HG02970 (cell line): Measurements from ENCODE around the gene CMBL.
"Not testable (repeated sequence)": the region's sequence is repeated elsewhere in the genome, so short reads cannot be mapped to it uniquely, and the experiment has no call there.

Experiments used
- ATAC-seq: cut with Tn5 transposase; IDR thresholded peaks from one replicate; pipeline ENCODE4 v1.9.1; 2021; ENCODE audit warnings: mild to moderate bottlenecking, moderate library complexity, moderate number of reproducible peaks; ENCODE audit not compliant: unreplicated experiment, low FRiP score

Gene CMBL

DNA sequence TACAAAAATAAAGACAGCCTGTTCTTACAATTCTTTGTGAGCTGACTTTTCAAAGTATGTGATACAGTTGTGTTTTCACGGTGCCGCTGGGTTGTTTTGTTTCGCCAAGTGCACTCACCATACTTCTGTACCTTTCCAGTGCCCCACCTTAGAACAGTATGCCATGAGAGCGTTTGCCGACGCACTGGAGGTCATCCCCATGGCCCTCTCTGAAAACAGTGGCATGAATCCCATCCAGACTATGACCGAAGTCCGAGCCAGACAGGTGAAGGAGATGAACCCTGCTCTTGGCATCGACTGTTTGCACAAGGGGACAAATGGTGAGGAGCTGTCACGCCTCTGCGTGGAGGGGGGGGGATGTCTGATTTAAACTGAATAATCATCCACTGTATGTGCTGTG, 44.7 kb downstream of the CMBL start:
- no peak for ATAC-seq

- ATAC-seq, result no peak
Measured at GRCh38 chr5:10262121-10262774, 45.5 kb downstream of the CMBL start.

- ATAC-seq, result no peak
Measured at GRCh38 chr5:10261065-10261464, 46.6 kb downstream of the CMBL start.

DNA sequence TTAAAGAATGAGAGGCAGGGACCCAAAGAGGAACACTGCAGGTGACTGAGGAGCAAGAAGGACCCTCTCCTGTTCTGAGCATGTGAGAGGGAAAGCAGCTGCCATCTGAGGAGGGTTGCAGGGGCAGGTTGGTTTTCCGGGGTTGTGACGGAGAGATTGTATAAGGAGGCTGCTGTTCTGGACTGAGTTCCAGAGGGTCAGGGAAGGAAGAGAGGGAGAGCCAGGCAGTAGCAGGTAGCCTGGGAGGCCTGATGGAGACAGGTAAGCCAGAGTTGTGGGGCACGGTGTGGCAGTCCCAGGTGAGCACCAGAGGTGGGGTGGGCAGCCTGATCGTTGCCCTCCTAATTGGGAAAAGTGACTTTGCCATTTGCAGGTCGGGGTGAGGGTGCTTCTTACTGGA, 47.8 kb downstream of the CMBL start:
- no peak for ATAC-seq

DNA sequence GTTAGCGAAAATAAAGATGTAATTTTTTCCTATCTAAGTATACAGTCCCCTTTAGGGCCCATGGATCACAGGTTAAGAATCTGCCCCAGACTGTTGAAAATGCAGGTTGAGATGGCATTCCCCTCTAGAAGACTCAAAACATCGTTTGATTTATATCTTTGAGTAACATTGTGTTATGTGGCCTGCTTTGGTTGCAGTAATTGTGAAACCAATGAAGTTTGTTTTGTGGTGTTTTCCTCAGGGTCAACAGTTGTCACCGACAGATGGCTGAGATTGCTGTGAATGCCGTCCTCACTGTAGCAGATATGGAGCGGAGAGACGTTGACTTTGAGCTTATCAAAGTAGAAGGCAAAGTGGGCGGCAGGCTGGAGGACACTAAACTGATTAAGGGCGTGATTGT, 49.8 kb downstream of the CMBL start:
- no peak for ATAC-seq

DNA sequence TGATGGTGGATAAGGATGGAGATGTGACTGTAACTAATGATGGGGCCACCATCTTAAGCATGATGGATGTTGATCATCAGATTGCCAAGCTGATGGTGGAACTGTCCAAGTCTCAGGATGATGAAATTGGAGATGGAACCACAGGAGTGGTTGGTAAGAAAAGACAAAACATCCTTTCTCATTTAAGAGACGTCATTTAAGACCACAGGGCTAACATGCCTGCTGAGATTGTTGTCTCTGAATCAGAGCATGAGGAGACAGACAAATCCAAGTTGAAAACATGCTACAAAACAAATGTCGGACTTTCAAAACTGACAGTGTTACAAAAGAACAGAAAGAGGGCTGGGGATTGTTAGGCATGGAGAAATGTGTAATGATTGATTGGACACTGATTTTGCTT, 53.0 kb downstream of the CMBL start:
- no peak for ATAC-seq

GRCh38 chr5:10253390-10253789, 54.3 kb downstream of the CMBL start:
- no peak for ATAC-seq

- no peak for ATAC-seq
Measured at GRCh38 chr5:10251405-10251804, 56.3 kb downstream of the CMBL start.

GRCh38 chr5:10250806-10251276, 56.9 kb downstream of the CMBL start:
- no peak for ATAC-seq

- ATAC-seq, result peak; percentile 85
Measured at GRCh38 chr5:10249948-10250805, 57.5 kb downstream of the CMBL start, which contains the start of gene CCT5. Gene CCT5, plus strand, starts transcription at chr5:10250280. Its CDS starts 61 bp downstream, at chr5:10250341.

DNA sequence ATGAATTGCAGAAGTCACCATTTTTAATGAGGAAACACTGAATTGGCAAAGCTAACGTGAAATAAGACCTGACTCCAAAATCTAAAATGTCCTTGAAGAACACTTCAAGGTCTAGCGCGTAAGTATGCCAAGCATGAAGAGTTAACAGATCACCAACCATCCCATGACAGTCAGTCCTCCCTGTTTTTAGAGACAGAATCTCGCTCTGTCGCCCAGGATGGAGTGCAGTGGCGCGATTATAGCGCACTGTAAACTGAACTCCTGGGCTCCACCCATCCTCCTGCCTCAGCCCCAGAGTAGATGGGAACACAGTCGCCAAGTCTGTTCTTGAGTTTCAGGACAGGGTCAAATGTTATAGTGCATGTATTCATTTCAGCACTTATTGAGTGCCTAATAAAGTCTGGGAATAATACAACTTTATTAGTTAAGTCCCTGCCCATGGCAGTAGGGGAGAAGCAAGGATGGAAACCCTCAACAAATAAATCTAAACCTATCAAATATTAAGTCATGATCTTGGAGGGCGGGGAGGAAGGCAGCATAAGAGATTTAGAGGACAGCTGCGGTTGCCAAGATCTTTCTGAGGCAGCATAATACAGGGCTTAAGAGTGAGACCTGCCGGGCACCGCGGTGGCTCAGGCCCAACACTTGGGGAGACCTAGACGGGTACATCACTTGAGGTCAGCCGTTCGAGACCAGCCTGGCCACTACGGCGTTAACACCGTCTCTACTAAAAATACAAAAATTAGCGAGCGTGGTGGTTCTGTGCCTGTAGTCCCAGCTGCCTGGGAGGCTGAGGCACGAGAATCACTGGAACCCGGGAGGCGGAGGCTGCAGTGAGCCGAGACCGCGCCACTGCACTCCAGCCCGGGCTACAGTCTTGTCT, 59.1 kb downstream of the CMBL start:
- peak; percentile 0 for ATAC-seq

DNA sequence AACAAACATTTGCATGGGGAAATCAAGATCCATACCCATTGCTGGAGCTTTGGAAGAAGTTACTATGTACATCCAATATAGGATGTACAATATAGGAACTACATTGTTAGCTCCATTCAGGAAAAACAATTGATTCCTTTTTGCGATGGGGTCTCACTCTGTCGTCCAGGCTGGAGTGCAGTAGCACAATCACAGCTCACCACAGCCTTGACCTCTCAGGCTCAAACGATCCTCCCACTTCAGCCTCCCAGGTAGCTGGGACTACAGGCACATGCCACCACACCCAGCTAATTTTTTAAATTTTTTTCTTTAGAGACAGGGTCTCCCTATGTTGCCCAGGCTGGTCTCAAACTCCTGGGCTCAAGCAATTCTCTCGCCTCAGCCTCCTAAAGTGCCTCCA, 60.5 kb downstream of the CMBL start:
- ATAC-seq, result not testable (repeated sequence)

- no peak for ATAC-seq
Measured at GRCh38 chr5:10246761-10247160, 60.9 kb downstream of the CMBL start.

DNA sequence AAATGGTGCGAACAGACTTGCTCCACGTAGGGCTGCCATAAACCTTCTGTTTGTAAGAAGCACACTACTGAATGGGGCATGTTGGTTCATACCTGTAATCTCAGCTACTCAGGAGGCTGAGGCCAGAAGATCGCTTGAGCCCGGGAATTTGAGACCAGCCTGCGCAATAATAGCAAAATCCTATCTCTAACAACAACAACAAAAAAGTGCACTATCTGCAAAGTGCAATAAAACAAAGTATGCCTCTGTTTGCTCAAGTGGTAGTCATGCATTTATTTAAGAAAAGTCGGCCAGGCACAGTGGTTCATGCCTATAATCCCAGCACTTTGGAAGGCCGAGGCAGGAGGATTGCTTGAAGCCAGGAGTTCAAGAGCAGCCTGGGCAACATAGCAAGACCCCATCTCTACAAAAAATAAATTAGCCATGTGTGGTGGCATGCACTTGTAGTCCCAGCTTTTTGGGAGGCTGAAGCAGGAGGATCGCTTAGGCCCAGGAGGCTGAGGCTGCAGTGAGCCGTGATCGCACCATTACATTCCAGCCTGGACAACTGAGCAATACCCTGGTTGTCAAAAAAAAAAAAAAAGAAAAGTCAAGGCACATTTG, 63.3 kb downstream of the CMBL start:
- ATAC-seq, result no peak

- ATAC-seq, result no peak
Measured at GRCh38 chr5:10243660-10244240, 64.0 kb downstream of the CMBL start.

- no peak for ATAC-seq
Measured at GRCh38 chr5:10235350-10235749, 72.4 kb downstream of the CMBL start.

GRCh38 chr5:10233505-10233904, 74.2 kb downstream of the CMBL start:
- no peak for ATAC-seq

- no peak for ATAC-seq
Measured at GRCh38 chr5:10233011-10233410, 74.7 kb downstream of the CMBL start.

GRCh38 chr5:10232386-10232785, 75.3 kb downstream of the CMBL start:
- ATAC-seq, result no peak
